H7 (cell line): ENCODE measurements around the gene NFKB1. TPM values are rescaled to one million over a fixed set of nuclear protein-coding genes. Genes with fewer than 3 reads are reported as not detected.
"Not testable (repeated sequence)": the region's sequence is repeated elsewhere in the genome, so short reads cannot be mapped to it uniquely, and the experiment has no call there.

ENCODE experiments used
- DNase-seq: peaks from one replicate; pipeline ENCODE4 v3.0.0; 2012
- H3K27me3 ChIP-seq: 2 replicates; pipeline ENCODE4 v1.6.0; 2011; ENCODE audit warnings: mild to moderate bottlenecking, low read length; ENCODE audit not compliant: control insufficient read depth, insufficient read depth
- H3K36me3 ChIP-seq: replicated peaks from 2 replicates; pipeline ENCODE4 v1.5.1; 2011; ENCODE audit warnings: low read length; ENCODE audit not compliant: control insufficient read depth, insufficient read depth
- H3K4me3 ChIP-seq: 2 replicates; pipeline ENCODE4 v1.5.1; 2011; ENCODE audit warnings: low read depth, mild to moderate bottlenecking, control low read depth, low read length, moderate library complexity; ENCODE audit not compliant: insufficient read depth
- total RNA-seq: library from RNA; depleted of rRNA; stranded (reverse); fragments of >200 nt; shearing (Covaris generic); gene quantifications from 2 replicates; pipeline ENCODE4 v1.2.3, GENCODE V29; 2014

The NFKB1 gene
- total RNA-seq, 1 experiment from 2014 or later: 6.8 TPM

DNA sequence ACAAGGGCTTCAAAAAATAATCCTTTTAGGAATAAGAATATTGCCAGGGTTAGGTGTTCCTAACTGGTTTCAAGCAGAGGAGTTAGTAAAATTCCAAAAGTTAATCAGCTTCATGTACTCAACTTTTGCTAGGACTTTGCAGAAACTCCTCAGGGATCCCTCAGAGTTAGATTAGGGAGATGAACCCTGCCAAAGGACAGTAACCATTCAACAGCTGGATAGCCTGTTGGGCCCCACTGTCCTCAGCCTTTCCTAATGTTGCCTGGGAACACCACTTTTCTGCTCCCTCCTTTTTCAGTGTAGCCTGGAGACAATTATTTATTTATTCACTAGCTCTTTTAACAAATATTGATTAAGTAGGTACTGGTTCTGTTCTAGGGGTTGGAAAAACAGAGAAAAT lies 53.8 kb downstream of the NFKB1 start:
- no peaks in the 10 kb centered on the region for H3K27me3 ChIP-seq
- H3K4me3 ChIP-seq: no peak overlapping the region
- H3K36me3 ChIP-seq: no peaks in the 10 kb centered on the region
- DNase-seq: no peak

GRCh38 chr4:102557636-102558035 lies 56.5 kb downstream of the NFKB1 start:
- no peaks in the 10 kb centered on the region for H3K36me3 ChIP-seq

GRCh38 chr4:102560115-102560514 lies 59.0 kb downstream of the NFKB1 start:
- Histone ChIP-seq H3K36me3 (no peaks in the 10 kb centered on the region), H3K4me3 (no peak overlapping the region), H3K27me3 (no peaks in the 10 kb centered on the region)
- DNase-seq: no peak

More at GRCh38 chr4:102557636-102558035, 56.5 kb downstream of the NFKB1 start:
- no peak for DNase-seq
- Histone ChIP-seq H3K27me3 (no peaks in the 10 kb centered on the region), H3K4me3 (no peak overlapping the region)

DNA sequence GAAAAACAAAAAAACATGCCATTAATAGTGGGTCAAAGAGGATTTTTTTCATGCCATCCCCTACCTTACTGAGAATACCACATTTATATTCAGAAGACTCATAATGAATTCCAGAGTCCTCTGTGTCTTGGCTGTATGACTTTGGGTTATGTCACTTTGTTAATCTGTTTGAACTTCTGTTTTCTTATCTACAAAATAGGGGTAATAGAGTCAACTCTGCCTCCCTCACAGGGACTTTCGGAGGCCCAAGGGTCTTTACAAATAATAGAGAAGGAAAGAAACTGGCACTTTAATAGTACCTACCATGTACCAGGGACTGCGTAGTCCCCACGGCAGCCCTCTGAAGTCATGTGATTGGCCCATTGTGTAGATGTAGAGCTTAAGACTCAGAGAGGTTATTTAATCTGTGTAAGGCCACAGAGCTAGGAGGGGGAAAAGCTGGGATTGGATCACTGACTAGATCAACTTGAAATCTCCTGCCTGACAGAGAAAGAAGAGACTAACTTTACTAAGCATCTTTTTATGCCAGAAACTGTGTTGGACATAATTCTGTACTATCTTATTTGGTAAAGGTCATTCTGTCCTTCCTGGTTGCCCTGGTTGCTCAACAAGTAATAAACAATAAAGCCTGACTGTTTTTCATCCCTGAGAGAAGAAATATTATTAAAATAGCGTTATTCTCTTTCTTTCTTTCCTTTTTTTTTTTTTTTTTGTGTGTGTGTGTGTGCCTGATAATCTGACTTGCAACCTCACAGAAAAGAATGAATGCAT lies 59.6 kb downstream of the NFKB1 start:
- no peaks in the 10 kb centered on the region for H3K36me3 ChIP-seq
- no peak overlapping the region for H3K4me3 ChIP-seq
- H3K27me3 ChIP-seq: no peaks in the 10 kb centered on the region
- DNase-seq: no peak

GRCh38 chr4:102563000-102563399 lies 61.8 kb downstream of the NFKB1 start:
- Histone ChIP-seq H3K4me3 (no peak overlapping the region), H3K27me3 (no peaks in the 10 kb centered on the region), H3K36me3 (no peaks in the 10 kb centered on the region)
- DNase-seq: no peak

GRCh38 chr4:102564399-102565059 lies 63.4 kb downstream of the NFKB1 start:
- Histone ChIP-seq H3K4me3 (no peak overlapping the region), H3K36me3 (no peaks in the 10 kb centered on the region), H3K27me3 (no peaks in the 10 kb centered on the region)
- no peak for DNase-seq

DNA sequence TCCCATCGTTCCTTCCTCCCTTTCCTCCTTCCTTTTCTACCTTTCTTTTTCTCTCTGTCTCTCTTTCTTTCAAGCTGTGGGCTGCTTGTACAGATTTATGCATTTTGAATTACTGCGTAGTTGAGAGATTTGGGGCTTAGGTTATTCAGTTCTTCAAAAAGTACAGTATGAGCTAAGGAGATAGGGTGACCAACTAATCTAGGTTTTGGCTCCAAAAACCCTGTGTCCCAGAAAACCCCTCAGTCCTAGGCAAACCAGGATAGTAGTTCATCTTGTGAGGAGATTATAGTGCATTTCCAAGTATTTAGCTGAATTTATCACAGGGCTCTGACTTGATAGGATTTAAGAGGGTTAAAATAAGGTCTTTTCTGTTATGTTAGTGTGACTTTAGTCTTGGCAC lies 64.5 kb downstream of the NFKB1 start:
- Histone ChIP-seq H3K27me3 (no peaks in the 10 kb centered on the region), H3K36me3 (no peaks in the 10 kb centered on the region), H3K4me3 (no peak overlapping the region)
- DNase-seq: no peak

DNA sequence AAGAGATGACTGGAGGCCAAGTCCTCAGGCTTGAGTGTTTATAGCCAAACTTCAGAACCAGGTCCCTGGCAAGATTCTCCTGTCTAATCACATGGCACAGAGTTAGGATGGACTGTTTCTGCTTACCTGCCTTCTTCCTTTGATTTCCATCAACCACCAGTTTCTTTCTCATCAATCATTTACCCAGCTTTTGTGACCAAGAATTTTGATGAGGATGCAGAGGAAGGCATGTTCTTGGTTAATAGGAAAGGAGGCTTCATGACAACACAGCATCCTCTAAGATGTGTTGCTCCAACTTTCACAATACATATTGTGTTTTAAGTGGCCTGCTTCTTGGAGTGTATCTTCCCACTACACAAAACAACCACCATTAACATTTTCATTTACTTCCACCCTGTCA lies 65.3 kb downstream of the NFKB1 start:
- Histone ChIP-seq H3K4me3 (no peak overlapping the region), H3K27me3 (no peaks in the 10 kb centered on the region), H3K36me3 (no peaks in the 10 kb centered on the region)
- no peak for DNase-seq

DNA sequence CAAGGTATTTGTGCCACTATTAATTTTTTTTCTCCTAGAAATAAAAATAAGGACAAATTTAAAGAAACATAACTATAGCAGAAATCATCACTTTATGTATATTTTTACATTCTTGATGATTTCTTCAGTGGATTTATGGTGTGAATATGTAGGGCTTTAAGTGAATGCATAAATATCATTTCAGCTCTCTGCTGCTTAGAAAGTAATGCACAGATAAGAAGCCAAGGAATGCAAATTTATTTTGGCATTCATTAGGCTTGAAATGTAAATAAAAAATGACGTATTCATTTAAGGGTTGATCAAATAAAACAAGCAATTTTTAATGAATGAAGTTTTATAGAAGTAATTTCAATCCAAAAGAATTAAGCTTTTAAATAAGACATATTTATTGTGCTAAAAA lies 66.3 kb downstream of the NFKB1 start:
- Histone ChIP-seq H3K27me3 (no peaks in the 10 kb centered on the region), H3K36me3 (no peaks in the 10 kb centered on the region), H3K4me3 (no peak overlapping the region)
- DNase-seq: no peak

- Histone ChIP-seq H3K4me3 (no peak overlapping the region), H3K27me3 (no peaks in the 10 kb centered on the region), H3K36me3 (no peaks in the 10 kb centered on the region)
- DNase-seq: no peak
Measured at GRCh38 chr4:102569200-102569599, 68.0 kb downstream of the NFKB1 start.

- H3K4me3 ChIP-seq: not testable (repeated sequence)
Measured at GRCh38 chr4:102570211-102570610, 69.1 kb downstream of the NFKB1 start.

DNA sequence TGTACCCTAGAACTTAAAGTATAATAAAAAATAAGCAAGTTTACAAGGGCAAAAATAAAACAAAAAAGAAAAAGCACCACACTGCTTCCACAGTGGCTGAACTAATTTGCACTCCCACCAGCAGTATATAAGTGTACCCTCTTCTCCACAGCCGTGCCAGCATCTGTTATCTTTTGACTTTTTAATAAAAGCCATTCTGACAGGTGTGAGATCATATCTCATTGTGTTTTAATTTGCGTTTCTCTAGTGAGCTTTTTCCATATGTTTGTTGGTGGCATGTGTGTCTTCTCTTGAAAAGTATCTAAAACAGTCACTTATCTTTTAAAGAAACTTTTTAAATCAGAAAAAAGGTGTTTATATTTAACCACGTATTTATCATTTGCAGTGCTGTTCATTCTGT lies 71.3 kb downstream of the NFKB1 start:
- Histone ChIP-seq H3K27me3 (no peaks in the 10 kb centered on the region), H3K4me3 (no peak overlapping the region), H3K36me3 (no peaks in the 10 kb centered on the region)
- no peak for DNase-seq

More at GRCh38 chr4:102570211-102570610, 69.1 kb downstream of the NFKB1 start:
- not testable (repeated sequence) for DNase-seq, H3K27me3 ChIP-seq, H3K36me3 ChIP-seq

- no peaks in the 10 kb centered on the region for H3K36me3 ChIP-seq
- H3K4me3 ChIP-seq: no peak overlapping the region
- DNase-seq: no peak
- H3K27me3 ChIP-seq: no peaks in the 10 kb centered on the region
Measured at GRCh38 chr4:102574317-102574716, 73.2 kb downstream of the NFKB1 start.

DNA sequence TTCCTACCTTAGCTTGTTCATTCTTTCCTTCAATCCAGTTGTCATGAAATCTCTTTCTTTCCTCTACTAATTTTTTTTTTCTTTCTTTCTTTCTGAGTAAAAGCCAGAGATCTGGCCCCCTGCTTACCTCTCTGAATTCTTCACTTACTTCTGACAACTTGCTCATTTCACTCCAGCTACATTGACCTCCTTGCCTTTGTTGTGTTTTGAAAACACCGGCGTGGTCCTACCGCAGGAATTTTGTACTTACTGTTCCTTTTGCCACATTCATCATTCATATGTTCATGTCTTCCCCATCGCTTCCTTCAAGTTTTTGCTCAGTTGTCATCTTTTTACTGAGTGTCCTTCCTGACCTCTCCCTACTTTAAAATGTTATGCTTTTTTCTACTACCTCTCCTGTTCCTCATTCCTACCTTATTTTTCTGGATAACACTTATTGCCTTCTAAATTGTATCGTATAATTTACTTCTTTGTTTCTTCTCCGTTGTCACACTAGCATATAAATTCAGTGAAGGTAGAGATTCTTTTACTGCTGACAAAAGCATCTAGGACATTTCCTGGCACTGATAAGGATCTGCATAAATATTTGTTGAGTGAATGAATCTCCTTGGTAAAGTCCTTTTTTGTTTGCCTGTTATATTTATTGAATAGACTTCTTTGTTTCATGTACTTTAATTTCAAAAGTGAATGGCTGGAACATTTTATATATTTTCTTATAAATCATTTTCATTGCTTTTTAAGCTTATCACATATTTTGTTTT lies 74.4 kb downstream of the NFKB1 start:
- no peak overlapping the region for H3K4me3 ChIP-seq

DNA sequence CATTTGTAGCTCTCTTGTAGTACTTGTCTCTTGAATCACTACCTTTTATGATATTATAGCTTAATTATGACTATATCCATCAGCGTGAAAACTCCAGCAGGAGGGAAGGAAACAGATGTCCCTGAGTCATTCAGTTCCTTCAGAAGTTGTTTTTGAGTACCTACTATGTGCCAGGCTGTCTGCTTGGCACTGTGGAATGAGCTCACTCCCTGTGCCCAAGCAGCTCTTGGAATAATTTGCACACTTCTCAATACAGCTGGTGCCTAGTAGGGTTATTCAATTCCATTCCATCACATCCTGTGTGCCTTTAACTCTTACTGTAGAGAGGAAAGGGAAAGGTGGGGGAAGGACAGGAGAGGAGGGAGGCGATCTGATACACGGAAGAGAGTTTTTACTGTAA lies 77.1 kb downstream of the NFKB1 start:
- Histone ChIP-seq H3K4me3 (no peak overlapping the region), H3K36me3 (no peaks in the 10 kb centered on the region), H3K27me3 (no peaks in the 10 kb centered on the region)
- no peak for DNase-seq

More for the DNA sequence above, 74.4 kb downstream of the NFKB1 start:
- Histone ChIP-seq H3K36me3 (no peaks in the 10 kb centered on the region), H3K27me3 (no peaks in the 10 kb centered on the region)
- DNase-seq: no peak
